ENCODE data around the gene RNF34.
A peak's percentile ranks its signal among the peaks of the same experiment; 100 is the strongest.

GRCh38 chr12:121399391-121400331 is at the start of gene RNF34:
- TF ChIP-seq CTCF (IDR thresholded peaks at IDR 0.05; ENCODE audit: insufficient read depth, low read length) (no peak), POLR2AphosphoS5 (IDR thresholded peaks at IDR 0.05; ENCODE audit: low read depth) (peak; percentile 96), SPI1 (IDR thresholded peaks at IDR 0.05; ENCODE audit: borderline replicate concordance, low read depth) (no peak), GABPA (IDR thresholded peaks at IDR 0.05; ENCODE audit: low read depth) (peak; percentile 21; the same call in 1 of the 2 replicates)
- TF ChIP-seq, protein P1, sequence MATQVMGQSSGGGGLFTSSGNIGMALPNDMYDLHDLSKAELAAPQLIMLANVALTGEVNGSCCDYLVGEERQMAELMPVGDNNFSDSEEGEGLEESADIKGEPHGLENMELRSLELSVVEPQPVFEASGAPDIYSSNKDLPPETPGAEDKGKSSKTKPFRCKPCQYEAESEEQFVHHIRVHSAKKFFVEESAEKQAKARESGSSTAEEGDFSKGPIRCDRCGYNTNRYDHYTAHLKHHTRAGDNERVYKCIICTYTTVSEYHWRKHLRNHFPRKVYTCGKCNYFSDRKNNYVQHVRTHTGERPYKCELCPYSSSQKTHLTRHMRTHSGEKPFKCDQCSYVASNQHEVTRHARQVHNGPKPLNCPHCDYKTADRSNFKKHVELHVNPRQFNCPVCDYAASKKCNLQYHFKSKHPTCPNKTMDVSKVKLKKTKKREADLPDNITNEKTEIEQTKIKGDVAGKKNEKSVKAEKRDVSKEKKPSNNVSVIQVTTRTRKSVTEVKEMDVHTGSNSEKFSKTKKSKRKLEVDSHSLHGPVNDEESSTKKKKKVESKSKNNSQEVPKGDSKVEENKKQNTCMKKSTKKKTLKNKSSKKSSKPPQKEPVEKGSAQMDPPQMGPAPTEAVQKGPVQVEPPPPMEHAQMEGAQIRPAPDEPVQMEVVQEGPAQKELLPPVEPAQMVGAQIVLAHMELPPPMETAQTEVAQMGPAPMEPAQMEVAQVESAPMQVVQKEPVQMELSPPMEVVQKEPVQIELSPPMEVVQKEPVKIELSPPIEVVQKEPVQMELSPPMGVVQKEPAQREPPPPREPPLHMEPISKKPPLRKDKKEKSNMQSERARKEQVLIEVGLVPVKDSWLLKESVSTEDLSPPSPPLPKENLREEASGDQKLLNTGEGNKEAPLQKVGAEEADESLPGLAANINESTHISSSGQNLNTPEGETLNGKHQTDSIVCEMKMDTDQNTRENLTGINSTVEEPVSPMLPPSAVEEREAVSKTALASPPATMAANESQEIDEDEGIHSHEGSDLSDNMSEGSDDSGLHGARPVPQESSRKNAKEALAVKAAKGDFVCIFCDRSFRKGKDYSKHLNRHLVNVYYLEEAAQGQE (IDR thresholded peaks at IDR 0.05; ENCODE audit: insufficient replicate concordance, low read depth), result peak; percentile 67
